ENCODE results near the gene UGT1A10.
"Not testable (repeated sequence)": the region's sequence is repeated elsewhere in the genome, so short reads cannot be mapped to it uniquely, and the experiment has no call there.

UGT1A10 gene

DNA sequence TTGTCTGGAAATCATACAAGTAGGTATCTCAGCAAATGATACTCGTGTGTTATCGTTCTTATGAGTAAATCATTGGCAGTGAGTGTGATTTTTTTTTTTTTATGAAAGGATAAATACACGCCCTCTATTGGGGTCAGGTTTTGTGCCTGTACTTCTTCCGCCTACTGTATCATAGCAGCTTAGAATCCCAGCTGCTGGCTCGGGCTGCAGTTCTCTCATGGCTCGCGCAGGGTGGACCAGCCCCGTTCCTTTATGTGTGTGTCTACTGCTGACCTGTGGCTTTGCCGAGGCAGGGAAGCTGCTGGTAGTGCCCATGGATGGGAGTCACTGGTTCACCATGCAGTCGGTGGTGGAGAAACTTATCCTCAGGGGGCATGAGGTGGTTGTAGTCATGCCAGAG, at the start of gene UGT1A10:
Gene UGT1A10 (plus strand): TSS at position 143 of the 400 bp plus-strand sequence. CDS start 75 bp downstream, at position 218.
- not testable (repeated sequence) for DNase-seq

DNA sequence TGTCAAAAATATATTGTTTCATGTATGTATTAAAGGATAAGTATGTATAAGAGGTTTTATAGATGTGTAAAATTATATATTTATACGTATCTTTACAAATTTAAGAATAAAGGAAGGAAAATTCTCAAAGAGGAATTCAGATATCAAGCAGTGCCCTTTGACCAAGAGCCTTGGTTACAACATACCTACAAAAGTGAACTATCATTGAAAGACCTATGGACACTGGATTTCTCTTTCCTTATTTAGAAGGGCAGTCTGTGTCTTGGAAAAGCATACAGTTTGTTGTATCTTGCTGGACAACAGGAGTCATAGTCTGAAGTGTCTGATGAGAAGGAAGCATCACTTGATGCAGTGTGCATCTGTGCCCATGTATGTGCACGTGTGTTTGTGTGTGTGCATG, 47.8 kb upstream of the UGT1A10 start:
- no peak for DNase-seq

DNA sequence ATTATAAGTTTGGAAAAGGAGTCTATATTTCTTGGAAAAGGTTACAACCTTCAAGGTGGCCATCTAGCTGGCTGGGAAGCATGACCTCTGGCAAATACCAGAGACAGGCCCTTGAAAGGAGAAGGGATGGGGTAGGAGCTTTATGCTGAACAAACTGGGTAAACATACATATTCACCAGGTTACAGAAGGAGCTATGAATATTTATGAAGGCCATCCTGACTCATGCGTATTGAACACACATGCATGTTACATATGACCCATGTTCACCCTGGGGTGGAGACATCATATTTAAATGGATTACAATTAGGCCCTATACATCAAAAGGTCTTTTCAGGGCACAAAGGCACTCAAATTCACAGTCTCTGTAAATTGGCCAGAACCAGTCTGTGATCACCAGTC, 43.5 kb upstream of the UGT1A10 start:
- DNase-seq, result not testable (repeated sequence)

DNA sequence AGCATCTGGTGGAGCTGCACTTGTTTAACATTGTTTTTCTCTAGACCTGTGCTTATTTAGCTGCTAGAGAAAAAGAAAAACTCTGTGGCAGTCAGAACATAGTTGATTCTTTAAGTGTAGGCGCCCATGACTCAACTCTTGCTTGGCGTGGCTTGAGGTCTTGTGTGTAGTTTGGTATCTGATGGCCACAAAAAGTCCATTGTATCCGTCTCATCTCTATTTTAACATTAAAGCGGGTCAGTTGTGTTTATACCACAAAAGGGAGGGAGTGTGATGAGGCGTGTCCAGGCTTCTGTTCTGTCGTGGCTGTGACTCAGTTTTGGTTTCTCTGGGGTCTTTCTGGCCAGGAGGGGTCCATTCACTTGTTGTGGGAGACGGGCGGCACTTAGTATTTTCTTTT, 43.0 kb upstream of the UGT1A10 start:
- no peak for DNase-seq

DNA sequence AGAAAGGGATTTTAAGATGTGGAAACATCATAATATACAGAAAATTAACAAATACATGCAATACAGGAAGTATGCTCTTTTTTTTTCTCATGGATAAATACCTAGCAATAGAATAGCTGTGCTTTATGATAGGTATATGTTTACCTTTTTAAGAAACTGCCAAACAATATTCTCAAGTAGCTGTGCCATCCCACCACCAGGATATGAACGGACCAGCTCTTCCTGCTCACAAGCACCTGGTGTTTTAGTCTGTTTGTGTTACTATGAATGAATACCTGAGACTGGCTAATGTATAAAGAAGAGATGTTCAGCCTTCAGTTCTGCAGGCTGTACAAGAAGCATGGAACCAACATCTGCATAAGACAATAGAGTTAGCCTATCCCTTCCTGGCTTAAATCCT, 38.7 kb upstream of the UGT1A10 start:
- no peak for DNase-seq

DNA sequence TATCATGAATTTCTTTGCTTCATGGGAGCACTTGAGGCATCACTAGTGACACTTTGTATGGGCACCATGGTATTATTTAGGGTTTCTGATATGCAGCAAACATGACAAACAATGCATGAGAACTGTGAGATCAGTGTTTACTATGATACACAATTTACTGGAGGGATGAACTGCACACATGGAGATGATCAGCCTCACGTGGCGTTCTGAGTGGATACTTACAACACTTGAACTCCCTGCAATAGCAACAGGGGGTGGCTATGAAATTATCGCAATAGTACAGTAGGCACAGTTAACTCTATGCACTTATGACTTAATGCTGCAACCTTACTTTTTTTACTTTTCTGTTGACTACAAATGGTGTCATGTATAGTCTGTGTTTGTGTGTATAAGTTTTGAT, 37.3 kb upstream of the UGT1A10 start:
- DNase-seq, result no peak

DNA sequence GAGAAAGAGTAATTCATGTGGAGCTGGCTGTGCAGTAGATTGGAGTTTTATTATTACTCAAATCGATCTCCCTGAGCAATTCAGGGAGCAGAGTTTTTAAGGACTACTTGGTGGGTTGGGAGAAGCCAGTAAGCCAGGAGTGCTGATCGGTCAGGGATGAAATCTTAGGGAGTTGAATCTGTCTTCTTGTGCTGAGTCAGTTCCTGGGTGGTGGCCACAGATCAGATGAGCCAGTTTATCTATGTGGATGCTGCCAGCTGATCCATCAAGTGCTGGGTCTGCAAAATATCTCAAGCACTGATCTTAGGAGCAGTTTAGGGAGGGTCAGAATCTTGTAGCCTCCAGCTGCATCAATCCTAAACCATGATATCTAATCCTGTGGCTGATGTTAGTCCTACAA, 35.9 kb upstream of the UGT1A10 start:
- peak; percentile 73 for DNase-seq

DNA sequence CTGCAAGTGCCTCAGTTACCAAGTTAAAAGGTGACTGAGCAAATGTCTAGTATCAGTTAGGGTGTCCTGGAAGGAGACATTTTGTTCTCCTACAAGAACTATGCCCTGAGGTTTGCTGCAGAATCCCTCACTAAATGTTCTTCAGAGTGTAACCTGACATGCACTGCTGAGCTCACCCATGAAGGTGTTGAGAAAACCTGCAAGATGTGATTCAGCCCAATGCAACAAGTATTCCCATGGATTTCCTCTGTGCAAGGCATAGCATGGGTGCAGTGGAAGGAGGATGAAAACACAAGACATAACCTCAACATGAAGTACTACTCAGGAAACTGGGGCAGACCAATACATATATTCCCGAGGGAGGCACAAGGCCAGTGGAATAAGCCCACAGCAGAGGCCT, 34.2 kb upstream of the UGT1A10 start:
- no peak for DNase-seq

DNA sequence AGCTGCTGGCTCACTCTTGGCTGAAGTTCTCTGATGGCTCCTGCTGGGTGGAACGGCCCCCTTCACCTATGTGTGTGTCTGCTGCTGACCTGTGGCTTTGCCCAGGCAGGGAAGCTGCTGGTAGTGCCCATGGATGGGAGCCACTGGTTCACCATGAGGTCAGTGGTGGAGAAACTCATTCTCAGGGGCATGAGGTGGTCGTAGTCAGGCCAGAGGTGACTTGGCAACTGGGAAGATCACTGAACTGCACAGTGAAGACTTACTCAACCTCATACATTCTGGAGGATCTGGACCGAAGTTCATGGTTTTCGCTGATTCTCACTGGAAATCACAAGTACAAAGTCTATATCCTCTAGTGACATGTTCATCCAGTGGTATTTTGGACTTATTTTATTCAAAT, 32.7 kb upstream of the UGT1A10 start:
- no peak for DNase-seq

DNA sequence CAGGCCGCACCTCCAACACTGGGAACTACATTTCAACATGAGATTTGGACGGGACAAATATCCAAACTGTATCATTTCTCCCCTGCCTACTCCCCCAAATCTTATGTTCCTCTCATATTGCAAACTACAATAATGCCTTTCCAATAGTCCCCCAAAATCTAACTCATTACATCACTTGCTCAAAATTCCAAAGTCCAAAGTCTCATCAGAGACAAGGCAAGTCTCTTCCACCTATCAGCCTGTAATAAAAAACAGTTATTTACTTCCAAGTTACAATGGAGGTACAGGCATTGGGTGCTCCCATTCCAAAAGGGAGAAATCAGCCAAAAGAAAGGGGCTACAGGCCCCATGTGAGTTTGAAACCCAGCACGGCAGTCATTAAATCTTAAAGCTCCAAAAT, 31.4 kb upstream of the UGT1A10 start:
- DNase-seq, result no peak

DNA sequence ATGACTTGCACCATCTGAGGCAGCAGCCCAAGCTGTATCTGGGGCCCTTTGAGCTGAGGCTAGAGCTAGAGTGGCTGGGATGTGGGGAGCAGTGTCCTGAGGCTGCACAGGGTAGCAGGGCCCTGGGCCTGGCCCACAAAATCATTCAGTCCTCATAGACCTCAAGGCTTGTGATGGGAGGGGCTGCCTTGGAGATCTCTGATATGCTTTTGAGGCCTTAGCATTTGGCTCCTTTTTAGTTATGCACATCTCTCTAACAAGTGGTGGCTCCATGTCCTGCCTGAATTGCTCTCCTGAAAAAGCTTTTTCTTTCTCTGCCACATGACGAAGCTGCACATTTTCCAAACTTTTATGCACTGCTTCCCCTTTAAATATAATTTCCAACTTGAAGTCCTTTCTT, 30.6 kb upstream of the UGT1A10 start:
- no peak for DNase-seq

DNA sequence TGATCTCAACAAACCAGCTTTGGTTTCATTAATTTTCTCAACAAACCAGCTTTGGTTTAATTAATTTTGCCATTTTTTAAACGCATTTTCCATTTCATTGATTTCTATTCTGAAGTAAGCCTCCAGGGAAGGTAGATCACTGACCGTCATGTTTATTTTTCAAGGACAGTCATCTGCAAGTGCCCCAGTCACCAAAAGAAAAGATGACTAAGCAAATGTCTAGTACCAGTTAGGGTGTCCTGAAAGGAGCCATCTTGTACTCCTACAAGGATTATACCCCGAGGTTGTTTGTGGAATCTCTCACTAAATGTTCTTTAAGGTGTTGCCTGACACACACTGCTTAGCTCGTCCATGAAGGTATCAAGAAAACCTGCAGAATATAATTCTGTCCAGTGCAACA, 25.0 kb upstream of the UGT1A10 start:
- DNase-seq, result no peak

DNA sequence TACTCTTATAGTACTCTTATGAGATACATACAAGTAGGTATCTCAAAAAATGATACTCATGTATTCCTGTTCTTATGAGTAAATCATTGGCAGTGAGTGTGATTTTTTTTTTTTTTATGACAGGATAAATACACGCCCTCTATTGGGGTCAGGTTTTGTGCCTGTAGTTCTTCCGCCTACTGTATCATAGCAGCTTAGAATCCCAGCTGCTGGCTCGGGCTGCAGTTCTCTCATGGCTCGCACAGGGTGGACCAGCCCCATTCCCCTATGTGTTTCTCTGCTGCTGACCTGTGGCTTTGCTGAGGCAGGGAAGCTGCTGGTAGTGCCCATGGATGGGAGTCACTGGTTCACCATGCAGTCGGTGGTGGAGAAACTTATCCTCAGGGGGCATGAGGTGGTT, 18.8 kb upstream of the UGT1A10 start, which contains the start of gene UGT1A8:
Gene UGT1A8 (plus strand): TSS at position 158 of the 400 bp plus-strand sequence. CDS start 75 bp downstream, at position 233.
- DNase-seq, result not testable (repeated sequence)

DNA sequence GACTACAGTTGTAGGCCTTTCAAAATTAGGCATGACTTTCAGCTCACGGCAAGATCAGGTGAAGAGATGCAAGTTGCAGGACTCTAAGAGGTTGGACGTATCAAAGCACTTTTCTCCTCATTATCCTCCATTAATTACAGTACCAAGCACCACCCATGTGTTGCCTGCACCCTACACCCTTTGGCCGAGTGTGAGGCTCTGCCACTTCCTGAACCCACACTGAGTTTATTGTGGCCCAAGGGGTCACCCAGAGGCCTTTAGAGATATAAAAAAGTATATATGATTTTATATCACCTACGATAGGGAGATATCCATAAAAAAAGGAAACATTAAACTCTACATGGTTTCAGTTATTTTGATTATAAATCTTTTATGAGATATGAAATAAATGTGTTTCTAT, 16.0 kb upstream of the UGT1A10 start:
- DNase-seq, result no peak

DNA sequence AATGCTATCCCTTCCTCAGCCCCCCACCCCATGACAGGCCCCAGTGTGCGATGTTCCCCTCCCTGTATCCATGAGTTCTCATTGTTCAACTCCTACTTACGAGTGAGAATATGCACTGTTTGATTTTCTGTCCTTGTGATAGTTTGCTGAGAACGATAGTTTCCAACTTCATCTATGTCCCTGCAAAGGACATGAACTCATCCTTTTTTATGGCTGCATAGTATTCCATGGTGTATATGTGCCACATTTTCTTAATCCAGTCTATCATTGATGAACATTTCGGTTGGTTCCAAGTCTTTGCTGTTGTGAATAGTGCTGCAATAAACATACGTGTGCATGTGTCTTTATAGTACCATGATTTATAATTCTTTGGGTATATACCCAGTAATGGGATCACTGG, 14.4 kb upstream of the UGT1A10 start:
- DNase-seq, result not testable (repeated sequence)

DNA sequence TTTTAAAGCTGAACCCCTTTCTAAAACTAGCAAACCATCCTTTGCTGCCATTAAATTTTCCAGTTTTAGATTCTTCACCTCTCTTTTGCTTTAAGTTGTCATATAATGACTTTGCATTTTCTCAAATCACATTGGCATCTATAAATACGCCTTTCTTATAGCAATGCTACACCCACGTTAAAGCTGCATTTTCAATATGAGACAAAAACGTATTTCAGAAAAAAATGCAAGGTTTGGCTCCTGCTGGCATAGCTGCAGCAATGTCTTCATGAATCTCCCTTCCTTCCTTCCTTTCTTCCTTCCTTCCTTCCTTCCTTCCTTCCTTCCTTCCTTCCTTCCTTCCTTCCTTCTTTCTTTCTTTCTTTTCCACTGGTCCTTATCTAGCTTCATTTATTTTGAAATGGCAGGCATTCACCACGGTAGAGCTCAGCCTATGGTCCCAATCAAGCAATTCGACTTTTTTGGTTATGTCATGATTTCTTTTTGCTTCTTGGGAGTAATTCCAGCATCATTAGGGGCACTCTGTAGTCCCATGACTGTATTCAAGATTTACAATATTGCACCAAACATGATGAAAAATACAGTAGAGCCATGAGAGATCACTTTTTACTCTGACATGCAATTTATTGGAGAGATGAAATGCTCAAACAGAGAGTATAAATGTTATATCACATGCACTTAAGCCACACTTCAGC, 8.8 kb upstream of the UGT1A10 start:
- DNase-seq, result no peak

DNA sequence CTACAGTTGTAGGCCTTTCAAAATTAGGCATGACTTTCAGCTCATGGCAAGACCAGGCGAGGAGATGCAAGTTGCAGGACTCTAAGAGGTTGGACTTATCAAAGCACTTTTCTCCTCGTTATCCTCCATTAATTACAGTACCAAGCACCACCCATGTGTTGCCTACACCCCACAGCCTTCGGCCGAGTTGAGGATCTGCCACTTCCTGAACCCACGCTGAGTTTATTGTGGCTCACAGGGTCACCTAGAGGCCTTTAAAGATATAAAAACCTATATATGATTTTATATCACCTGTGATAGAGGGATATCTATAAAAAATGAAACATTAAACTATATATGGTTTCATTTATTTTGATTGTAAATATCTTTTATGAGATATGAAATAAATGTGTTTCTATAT, 2.6 kb downstream of the UGT1A10 start:
- no peak for DNase-seq

DNA sequence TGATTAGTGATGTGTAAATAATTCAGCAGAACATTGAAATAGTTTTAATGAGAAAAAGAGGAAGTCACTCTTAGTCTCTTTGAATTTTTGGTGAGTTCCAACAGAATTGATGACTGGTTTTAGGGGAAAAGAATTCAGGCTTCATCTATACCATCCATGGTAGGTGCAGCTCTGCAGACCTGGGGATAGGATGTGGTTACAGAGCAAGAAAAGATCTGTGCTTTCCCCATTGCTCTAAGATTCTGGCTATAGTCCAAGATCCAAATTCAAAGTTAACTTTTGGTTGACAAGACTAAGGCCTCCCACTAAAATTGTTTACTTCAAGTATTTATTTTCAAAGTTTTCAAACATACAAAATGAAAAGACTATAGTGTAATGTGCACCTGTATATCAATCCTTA, 3.6 kb downstream of the UGT1A10 start:
- no peak for DNase-seq

DNA sequence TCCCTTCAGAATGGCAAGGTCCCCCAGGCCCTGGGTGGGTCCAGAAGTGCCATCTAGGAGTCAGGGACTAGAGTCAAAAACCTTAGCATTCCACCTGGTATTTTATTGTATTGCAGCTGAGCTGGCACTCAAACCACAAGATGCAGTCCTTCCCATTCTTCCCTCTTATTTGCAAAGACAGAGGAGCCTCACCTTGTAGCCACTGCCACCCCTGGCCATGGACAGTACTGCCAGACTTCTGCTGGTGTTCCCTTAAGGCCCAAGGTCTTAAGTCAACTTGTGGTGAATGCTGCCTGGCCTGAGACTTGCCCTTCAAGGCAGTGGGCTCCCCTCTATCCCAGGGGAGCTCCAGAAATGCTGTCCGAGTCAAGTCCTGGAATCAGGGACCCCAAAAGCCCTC, 6.9 kb downstream of the UGT1A10 start:
- no peak for DNase-seq

DNA sequence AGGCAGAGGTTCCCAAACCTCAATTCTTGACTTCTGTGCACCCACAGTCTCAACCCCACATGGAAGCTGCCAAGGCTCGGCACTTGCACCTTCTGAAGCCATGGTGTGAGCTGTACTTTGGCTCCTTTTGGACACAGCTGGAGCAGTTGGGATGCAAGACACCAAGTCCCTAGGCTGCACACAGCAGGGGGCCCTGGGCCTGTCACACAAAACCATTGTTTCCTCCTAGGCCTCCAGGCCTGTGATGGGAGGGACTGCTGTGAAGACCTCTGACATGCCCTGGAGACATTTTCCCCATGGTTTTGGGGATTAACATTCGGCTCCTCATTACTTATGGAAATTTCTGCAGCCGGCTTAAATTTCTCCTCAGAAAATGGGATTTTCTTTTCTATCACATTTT, 9.8 kb downstream of the UGT1A10 start:
- not testable (repeated sequence) for DNase-seq

DNA sequence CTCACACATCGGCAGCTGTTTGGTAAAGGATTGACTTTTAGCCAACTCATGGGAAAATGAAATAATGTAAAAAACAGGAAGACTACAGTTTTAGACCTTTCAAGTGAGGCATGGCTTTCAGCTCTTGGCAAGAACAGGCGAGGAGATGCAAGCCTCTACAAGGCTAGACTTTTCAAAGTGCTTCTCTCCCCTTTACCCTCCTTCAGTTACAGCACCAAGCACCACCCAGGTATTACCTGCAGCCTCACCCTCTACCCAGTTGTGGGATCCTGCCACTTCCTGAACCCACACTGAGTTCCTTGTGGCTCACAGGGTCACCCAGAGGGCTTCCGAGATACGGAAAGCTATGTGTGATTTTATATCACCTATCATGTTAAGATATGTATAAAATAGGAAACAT, 14.7 kb downstream of the UGT1A10 start:
- no peak for DNase-seq

DNA sequence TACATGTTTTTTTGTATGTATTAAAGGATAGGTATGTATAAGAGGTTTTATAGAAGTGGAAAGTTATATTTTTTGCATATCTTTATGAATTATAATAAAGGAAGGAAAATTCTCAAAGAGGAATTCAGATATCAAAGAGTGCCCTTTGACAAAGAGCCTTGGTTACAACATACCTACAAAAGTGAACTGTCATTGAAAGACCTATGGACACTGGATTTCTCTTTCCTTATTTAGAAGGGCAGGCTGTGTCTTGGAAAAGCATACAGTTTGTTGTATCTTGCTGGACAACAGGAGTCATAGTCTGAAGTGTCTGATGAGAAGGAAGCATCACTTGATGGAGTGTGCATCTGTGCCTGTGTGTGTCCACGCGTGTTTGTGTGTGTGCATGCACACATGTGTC, 15.2 kb downstream of the UGT1A10 start:
- DNase-seq, result no peak

DNA sequence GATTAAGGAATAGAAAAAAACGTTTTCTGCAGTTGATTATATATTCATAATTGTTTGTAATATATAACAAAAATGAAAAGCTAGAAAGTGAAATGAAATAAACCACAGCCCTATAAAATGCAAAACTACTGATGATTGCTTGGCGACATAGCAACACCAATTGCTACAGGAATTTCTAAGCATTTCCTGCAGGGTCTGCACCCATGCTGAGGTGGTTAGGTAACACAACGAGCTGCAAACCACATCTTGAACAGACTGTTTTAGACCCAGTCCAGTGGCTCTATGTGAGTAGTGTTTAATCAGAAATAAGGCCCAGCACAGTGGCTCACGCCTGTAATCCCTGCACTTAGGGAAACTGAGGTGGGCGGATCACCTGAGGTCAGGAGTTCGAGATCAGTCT, 18.3 kb downstream of the UGT1A10 start:
- DNase-seq, result no peak

DNA sequence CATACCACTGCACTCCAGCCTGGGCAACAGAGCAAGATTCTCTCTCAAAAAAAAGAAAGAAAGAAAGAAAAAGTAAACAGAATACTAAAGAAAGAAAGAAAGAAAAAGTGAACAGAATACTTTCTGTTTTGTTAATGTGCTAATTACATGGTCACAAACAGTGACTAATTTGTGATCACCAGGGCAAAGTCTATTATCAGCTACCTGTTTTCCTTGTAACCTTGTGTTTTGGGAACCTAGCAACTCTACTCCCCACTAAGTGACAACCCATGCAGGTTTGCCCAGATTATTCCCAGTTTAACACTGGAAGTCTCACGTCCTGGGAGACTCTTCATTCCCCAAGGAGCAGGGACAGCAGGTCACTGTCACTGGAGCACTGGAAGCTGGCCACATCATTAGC, 18.8 kb downstream of the UGT1A10 start:
- no peak for DNase-seq

DNA sequence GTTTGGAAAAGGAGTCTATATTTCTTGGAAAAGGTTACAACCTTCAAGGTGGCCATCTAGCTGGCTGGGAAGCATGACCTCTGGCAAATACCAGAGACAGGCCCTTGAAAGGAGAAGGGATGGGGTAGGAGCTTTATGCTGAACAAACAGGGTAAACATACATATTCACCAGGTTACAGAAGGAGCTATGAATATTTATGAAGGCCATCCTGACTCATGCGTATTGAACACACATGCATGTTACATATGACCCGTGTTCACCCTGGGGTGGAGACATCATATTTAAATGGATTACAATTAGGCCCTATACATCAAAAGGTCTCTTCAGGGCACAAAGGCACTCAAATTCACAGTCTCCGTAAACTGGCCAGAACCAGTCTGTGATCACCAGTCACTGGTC, 19.7 kb downstream of the UGT1A10 start:
- not testable (repeated sequence) for DNase-seq
